ENCODE results near the gene RUNX2. TPM values are rescaled to one million over a fixed set of nuclear protein-coding genes. Genes with fewer than 3 reads are reported as not detected.

Gene RUNX2
- polyA plus RNA-seq, 1 of the 3 experiments (the other 2 are of a cell fraction), result 4.4 TPM

GRCh38 chr6:45626087-45626891 is 298.2 kb downstream of the RUNX2 start:
- Histone ChIP-seq H3K36me3 (replicated peaks in 1 of 2; ENCODE audit: control insufficient read depth in 1 of 2, insufficient read depth in 2 of 2, low read length in 1 of 2) (no peaks in the 10 kb centered on the region), H3K27me3 (ENCODE audit: insufficient read depth) (no peaks in the 10 kb centered on the region), H4K20me1 (ENCODE audit: insufficient read depth) (no peaks in the 10 kb centered on the region), H2AFZ (ENCODE audit: low read depth) (no peak overlapping the region), H3K79me2 (ENCODE audit: insufficient read depth) (no peaks in the 10 kb centered on the region), H3K4me3 (ENCODE audit: low read depth in 2 of 2, low read length in 1 of 2) (no peak overlapping the region), H3K27ac (ENCODE audit: low read depth in 2 of 2, low read length in 1 of 2) (peak overlapping the region in 1 of 2 experiments; percentile 74; a peak in 2 of 4 replicates), H3F3A (replicated peaks; ENCODE audit: insufficient read depth) (no peaks in the 10 kb centered on the region), H3K9me3 (no peaks in the 10 kb centered on the region), H3K9me2 (no peaks in the 10 kb centered on the region), H3K4me1 (ENCODE audit: control insufficient read depth in 1 of 2, insufficient read depth in 2 of 2, low read depth in 1 of 2, low read length in 1 of 2) (peaks cover 0 to 21% of the 10 kb centered on the region in 2 experiments; a peak in 2 of 4 replicates), H3K4me2 (peak overlapping the region; percentile 17), H3K9ac (no peak overlapping the region)
- TF ChIP-seq TCF12 (IDR thresholded peaks at IDR 0.05) (peak; percentile 76), CTCF (IDR thresholded peaks at IDR 0.05) (no peak), RAD21 (IDR thresholded peaks at IDR 0.05; ENCODE audit: low read length) (no peak), USF2 (IDR thresholded peaks at IDR 0.05; ENCODE audit: borderline replicate concordance, low read depth, low read length) (no peak), USF1 (IDR thresholded peaks at IDR 0.05; ENCODE audit: borderline replicate concordance, low read depth) (no peak), NFIC (IDR thresholded peaks at IDR 0.05; ENCODE audit: borderline replicate concordance) (peak; percentile 84), JUND (IDR thresholded peaks at IDR 0.05) (peak; percentile 33), TEAD4 (IDR thresholded peaks at IDR 0.05; ENCODE audit: borderline replicate concordance, insufficient read depth) (peak; percentile 33; the same call in 1 of the 2 replicates), FOXM1 (IDR thresholded peaks at IDR 0.05; ENCODE audit: low read depth) (no peak), RXRA (IDR thresholded peaks at IDR 0.05; ENCODE audit: borderline replicate concordance, low read depth) (peak; percentile 64; the same call in 1 of the 2 replicates), EP300 (IDR thresholded peaks at IDR 0.05; ENCODE audit: borderline replicate concordance in 1 of 2, low read depth in 1 of 2, low read length in 1 of 2) (peak in 1 of 2 experiments; percentile 45; a peak in 1 of 4 replicates), PBX3 (IDR thresholded peaks at IDR 0.05) (peak; percentile 45), MAX (IDR thresholded peaks at IDR 0.05; ENCODE audit: low read depth) (0 out of 2 replicates have a peak, but pooled peaks have one; percentile 16)
- DNase-seq, result no peak
- ChIA-PET CTCF (no interaction called here), POLR2A (no interaction called here)
- WGBS (ENCODE audit: low lambda C conversion rate), result 30% methylated on average over 5 of the region's 5 CpGs
